Measurements from ENCODE around the gene PPM1N.

The PPM1N gene

DNA sequence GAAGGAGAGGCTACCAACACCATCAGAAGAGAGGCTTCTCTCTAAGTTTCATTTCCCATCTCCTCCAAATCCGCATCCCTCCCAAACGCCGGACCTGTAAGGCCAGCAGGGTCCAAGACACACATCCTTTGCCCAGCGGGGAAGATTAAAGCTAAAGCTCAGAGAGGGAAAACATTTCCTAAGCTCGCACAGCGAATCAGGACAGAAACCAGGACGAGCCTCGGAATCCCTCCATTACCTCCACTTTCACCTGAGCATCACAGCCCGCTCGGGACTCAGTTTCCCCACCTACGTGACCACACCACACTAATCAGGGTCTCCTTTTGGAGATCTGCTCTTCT lies 31.2 kb upstream of the PPM1N start:
- ATAC-seq, result no peak
- TF ChIP-seq, protein P1, sequence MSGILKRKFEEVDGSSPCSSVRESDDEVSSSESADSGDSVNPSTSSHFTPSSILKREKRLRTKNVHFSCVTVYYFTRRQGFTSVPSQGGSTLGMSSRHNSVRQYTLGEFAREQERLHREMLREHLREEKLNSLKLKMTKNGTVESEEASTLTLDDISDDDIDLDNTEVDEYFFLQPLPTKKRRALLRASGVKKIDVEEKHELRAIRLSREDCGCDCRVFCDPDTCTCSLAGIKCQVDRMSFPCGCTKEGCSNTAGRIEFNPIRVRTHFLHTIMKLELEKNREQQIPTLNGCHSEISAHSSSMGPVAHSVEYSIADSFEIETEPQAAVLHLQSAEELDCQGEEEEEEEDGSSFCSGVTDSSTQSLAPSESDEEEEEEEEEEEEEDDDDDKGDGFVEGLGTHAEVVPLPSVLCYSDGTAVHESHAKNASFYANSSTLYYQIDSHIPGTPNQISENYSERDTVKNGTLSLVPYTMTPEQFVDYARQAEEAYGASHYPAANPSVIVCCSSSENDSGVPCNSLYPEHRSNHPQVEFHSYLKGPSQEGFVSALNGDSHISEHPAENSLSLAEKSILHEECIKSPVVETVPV (CRISPR knock-in tag; IDR thresholded peaks at IDR 0.05), result no peak
- TF ChIP-seq BACH2 (CRISPR knock-in tag; IDR thresholded peaks at IDR 0.05; ENCODE audit: borderline replicate concordance) (no peak), RARB (CRISPR knock-in tag; IDR thresholded peaks at IDR 0.05) (no peak), SNAI2 (CRISPR knock-in tag; IDR thresholded peaks at IDR 0.05) (no peak), PPARA (CRISPR knock-in tag; IDR thresholded peaks at IDR 0.05; ENCODE audit: borderline replicate concordance) (no peak), CSDC2 (CRISPR knock-in tag; IDR thresholded peaks at IDR 0.05) (no peak), ZC3H10 (CRISPR knock-in tag; IDR thresholded peaks at IDR 0.05) (no peak), TOX (CRISPR knock-in tag; IDR thresholded peaks at IDR 0.05; ENCODE audit: borderline replicate concordance) (no peak), TCF4 (CRISPR knock-in tag; IDR thresholded peaks at IDR 0.05; ENCODE audit: borderline replicate concordance) (no peak), ISL1 (CRISPR knock-in tag; IDR thresholded peaks at IDR 0.05) (no peak)
- TF ChIP-seq, protein P2, sequence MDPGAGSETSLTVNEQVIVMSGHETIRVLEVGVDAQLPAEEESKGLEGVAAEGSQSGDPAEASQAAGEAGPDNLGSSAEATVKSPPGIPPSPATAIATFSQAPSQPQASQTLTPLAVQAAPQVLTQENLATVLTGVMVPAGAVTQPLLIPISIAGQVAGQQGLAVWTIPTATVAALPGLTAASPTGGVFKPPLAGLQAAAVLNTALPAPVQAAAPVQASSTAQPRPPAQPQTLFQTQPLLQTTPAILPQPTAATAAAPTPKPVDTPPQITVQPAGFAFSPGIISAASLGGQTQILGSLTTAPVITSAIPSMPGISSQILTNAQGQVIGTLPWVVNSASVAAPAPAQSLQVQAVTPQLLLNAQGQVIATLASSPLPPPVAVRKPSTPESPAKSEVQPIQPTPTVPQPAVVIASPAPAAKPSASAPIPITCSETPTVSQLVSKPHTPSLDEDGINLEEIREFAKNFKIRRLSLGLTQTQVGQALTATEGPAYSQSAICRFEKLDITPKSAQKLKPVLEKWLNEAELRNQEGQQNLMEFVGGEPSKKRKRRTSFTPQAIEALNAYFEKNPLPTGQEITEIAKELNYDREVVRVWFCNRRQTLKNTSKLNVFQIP (CRISPR knock-in tag; IDR thresholded peaks at IDR 0.05; ENCODE audit: borderline replicate concordance, low read depth), result no peak
- TF ChIP-seq, protein P3, sequence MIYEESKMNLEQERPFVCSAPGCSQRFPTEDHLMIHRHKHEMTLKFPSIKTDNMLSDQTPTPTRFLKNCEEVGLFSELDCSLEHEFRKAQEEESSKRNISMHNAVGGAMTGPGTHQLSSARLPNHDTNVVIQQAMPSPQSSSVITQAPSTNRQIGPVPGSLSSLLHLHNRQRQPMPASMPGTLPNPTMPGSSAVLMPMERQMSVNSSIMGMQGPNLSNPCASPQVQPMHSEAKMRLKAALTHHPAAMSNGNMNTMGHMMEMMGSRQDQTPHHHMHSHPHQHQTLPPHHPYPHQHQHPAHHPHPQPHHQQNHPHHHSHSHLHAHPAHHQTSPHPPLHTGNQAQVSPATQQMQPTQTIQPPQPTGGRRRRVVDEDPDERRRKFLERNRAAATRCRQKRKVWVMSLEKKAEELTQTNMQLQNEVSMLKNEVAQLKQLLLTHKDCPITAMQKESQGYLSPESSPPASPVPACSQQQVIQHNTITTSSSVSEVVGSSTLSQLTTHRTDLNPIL (CRISPR knock-in tag; IDR thresholded peaks at IDR 0.05; ENCODE audit: low read depth), result no peak
- TF ChIP-seq, protein P4, sequence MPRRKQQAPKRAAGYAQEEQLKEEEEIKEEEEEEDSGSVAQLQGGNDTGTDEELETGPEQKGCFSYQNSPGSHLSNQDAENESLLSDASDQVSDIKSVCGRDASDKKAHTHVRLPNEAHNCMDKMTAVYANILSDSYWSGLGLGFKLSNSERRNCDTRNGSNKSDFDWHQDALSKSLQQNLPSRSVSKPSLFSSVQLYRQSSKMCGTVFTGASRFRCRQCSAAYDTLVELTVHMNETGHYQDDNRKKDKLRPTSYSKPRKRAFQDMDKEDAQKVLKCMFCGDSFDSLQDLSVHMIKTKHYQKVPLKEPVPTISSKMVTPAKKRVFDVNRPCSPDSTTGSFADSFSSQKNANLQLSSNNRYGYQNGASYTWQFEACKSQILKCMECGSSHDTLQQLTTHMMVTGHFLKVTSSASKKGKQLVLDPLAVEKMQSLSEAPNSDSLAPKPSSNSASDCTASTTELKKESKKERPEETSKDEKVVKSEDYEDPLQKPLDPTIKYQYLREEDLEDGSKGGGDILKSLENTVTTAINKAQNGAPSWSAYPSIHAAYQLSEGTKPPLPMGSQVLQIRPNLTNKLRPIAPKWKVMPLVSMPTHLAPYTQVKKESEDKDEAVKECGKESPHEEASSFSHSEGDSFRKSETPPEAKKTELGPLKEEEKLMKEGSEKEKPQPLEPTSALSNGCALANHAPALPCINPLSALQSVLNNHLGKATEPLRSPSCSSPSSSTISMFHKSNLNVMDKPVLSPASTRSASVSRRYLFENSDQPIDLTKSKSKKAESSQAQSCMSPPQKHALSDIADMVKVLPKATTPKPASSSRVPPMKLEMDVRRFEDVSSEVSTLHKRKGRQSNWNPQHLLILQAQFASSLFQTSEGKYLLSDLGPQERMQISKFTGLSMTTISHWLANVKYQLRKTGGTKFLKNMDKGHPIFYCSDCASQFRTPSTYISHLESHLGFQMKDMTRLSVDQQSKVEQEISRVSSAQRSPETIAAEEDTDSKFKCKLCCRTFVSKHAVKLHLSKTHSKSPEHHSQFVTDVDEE (CRISPR knock-in tag; IDR thresholded peaks at IDR 0.05), result no peak

DNA sequence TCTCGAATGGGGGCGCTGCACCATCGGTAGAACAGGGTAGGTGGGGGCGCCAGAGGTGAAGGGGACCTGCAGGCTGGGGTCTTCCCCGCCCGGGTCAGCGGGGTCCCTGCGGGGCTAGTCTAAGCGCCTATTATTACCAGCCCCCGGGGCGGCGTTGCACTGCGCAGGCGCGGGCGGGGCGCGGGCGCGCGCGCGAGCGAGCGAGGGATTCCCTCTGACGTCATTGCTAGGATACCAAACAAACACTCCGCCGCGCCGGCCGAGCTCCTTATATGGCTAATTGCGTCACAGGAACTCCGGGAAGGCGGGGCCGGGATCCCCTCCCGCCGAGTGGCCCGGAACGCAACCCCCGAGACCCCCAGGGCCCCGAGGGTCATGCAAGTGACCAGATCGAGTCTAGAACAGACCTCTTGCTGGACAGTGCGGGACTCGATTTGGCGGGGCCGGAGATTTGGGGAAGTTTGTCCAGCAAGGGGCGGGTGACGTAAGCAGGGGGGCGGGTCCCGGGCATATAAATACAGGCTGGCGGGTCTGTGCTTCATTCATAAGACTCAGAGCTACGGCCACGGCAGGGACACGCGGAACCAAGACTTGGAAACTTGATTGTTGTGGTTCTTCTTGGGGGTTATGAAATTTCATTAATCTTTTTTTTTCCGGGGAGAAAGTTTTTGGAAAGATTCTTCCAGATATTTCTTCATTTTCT lies 30.6 kb upstream of the PPM1N start, which contains the start of gene FOSB:
TSS of gene FOSB (plus strand) at position 541 of the 703 bp plus-strand sequence. CDS start 591 bp downstream, outside the sequence.
- ATAC-seq, result peak; percentile 6; the same call in 1 of the 3 replicates
- TF ChIP-seq RARB (CRISPR knock-in tag; IDR thresholded peaks at IDR 0.05) (peak; percentile 76; the same call in 1 of the 2 replicates), TOX (CRISPR knock-in tag; IDR thresholded peaks at IDR 0.05; ENCODE audit: borderline replicate concordance) (peak; percentile 60; the same call in 1 of the 2 replicates), CSDC2 (CRISPR knock-in tag; IDR thresholded peaks at IDR 0.05) (no peak), ZNF70 (CRISPR knock-in tag; IDR thresholded peaks at IDR 0.05) (no peak)
- TF ChIP-seq, protein P5, sequence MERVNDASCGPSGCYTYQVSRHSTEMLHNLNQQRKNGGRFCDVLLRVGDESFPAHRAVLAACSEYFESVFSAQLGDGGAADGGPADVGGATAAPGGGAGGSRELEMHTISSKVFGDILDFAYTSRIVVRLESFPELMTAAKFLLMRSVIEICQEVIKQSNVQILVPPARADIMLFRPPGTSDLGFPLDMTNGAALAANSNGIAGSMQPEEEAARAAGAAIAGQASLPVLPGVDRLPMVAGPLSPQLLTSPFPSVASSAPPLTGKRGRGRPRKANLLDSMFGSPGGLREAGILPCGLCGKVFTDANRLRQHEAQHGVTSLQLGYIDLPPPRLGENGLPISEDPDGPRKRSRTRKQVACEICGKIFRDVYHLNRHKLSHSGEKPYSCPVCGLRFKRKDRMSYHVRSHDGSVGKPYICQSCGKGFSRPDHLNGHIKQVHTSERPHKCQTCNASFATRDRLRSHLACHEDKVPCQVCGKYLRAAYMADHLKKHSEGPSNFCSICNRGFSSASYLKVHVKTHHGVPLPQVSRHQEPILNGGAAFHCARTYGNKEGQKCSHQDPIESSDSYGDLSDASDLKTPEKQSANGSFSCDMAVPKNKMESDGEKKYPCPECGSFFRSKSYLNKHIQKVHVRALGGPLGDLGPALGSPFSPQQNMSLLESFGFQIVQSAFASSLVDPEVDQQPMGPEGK (CRISPR knock-in tag; IDR thresholded peaks at IDR 0.05; ENCODE audit: borderline replicate concordance), result 0 out of 2 replicates have a peak, but pooled peaks have one; percentile 22

DNA sequence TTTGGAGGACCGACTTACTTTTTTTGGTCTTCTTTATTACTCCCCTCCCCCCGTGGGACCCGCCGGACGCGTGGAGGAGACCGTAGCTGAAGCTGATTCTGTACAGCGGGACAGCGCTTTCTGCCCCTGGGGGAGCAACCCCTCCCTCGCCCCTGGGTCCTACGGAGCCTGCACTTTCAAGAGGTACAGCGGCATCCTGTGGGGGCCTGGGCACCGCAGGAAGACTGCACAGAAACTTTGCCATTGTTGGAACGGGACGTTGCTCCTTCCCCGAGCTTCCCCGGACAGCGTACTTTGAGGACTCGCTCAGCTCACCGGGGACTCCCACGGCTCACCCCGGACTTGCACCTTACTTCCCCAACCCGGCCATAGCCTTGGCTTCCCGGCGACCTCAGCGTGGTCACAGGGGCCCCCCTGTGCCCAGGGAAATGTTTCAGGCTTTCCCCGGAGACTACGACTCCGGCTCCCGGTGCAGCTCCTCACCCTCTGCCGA lies 30.0 kb upstream of the PPM1N start:
- ATAC-seq, result no peak
- TF ChIP-seq, protein P5 (CRISPR knock-in tag; IDR thresholded peaks at IDR 0.05; ENCODE audit: borderline replicate concordance), result 0 out of 2 replicates have a peak, but pooled peaks have one; percentile 69
- TF ChIP-seq ZFP3 (CRISPR knock-in tag; IDR thresholded peaks at IDR 0.05), result no peak
- no peak for TF ChIP-seq ARNTL (CRISPR knock-in tag; IDR thresholded peaks at IDR 0.05; ENCODE audit: borderline replicate concordance, low read depth)
- TF ChIP-seq, protein P2 (CRISPR knock-in tag; IDR thresholded peaks at IDR 0.05; ENCODE audit: borderline replicate concordance, low read depth), result no peak
- TF ChIP-seq, protein P1 (CRISPR knock-in tag; IDR thresholded peaks at IDR 0.05), result 0 out of 2 replicates have a peak, but pooled peaks have one; percentile 17
- no peak for TF ChIP-seq TOX (CRISPR knock-in tag; IDR thresholded peaks at IDR 0.05; ENCODE audit: borderline replicate concordance)
- TF ChIP-seq OSR1 (CRISPR knock-in tag; IDR thresholded peaks at IDR 0.05), result no peak
- TF ChIP-seq SNAI2 (CRISPR knock-in tag; IDR thresholded peaks at IDR 0.05), result no peak
- TF ChIP-seq TCF4 (CRISPR knock-in tag; IDR thresholded peaks at IDR 0.05; ENCODE audit: borderline replicate concordance), result no peak
- TF ChIP-seq ESRRG (CRISPR knock-in tag; IDR thresholded peaks at IDR 0.05), result no peak
- TF ChIP-seq ZNF70 (CRISPR knock-in tag; IDR thresholded peaks at IDR 0.05), result no peak

Data from SK-N-SH treated with all-trans-retinoic acid at 6 μM for 48 hours (cell line).